ENCODE measurements around the gene XYLT1. TPM values are rescaled to one million over a fixed set of nuclear protein-coding genes. Genes with fewer than 3 reads are reported as not detected.

XYLT1 gene
- total and polyA plus RNA-seq, 10 of the 15 experiments (the other 5 are each of a cell fraction or from before 2014, with no cell fraction given) = 0.88 to 14.8 (median 5.8) TPM

DNA sequence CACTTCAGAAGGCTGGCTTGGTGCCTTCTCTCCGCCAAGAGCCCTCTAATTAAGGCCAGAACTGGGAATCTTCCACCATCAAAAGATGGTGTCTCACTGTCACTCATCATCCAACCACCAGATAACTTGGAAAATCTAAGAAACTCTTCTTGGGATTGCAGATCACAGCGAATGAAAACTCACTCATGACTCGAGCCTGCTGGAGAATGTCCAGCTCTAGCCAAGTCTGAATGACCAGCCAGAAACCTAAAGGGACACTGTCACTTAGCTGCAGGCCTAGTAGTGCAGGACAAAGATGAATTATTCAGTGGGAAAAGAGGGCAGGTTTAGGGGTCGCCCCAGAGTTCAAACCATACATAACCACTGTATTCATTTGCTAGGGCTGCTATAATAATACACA lies 107.8 kb downstream of the XYLT1 start:
- no peaks in the 10 kb centered on the region for H3K36me3 ChIP-seq (ENCODE audit: control insufficient read depth in 2 of 2, insufficient read depth in 2 of 2, low read length in 1 of 2)
- 28% methylated on average over 4 of the region's 4 CpGs for WGBS (ENCODE audit: insufficient coverage, insufficient replicate concordance, low lambda C conversion rate, missing lambda C conversion rate)
- no peak overlapping the region for H3K4me3 ChIP-seq
- intact Hi-C loops (cut with micrococcal nuclease; ENCODE audit: unreplicated experiment) (no loop called here), in situ Hi-C loops (cut with MboI) (no loop called here)
- RAD21 ChIA-PET (ENCODE audit: unreplicated experiment) = no interaction called here
- no peaks in the 10 kb centered on the region for H3K9me3 ChIP-seq (replicated peaks; ENCODE audit: control insufficient read depth, insufficient read depth, low read length)
- H4K20me1 ChIP-seq (ENCODE audit: control insufficient read depth, insufficient read depth) = no peaks in the 10 kb centered on the region
- DNase-seq (ENCODE audit: low read depth, low spot score) (no peak), ATAC-seq (no peak), FAIRE-seq (no peak)
- no peak overlapping the region for H3K4me2 ChIP-seq (ENCODE audit: control insufficient read depth, insufficient read depth)
- H3K27ac ChIP-seq (ENCODE audit: control insufficient read depth, insufficient read depth) = no peak overlapping the region
- no TSS peak for BruUV-seq (replicated peaks)
- H3K79me2 ChIP-seq (ENCODE audit: control insufficient read depth, insufficient read depth, low read length) = no peaks in the 10 kb centered on the region
- H3K27me3 ChIP-seq (replicated peaks in 1 of 2; ENCODE audit: control insufficient read depth in 2 of 2, insufficient read depth in 2 of 2, low read length in 1 of 2) = no peaks in the 10 kb centered on the region
- CTCF ChIA-PET = no interaction called here
- no peak overlapping the region for H3K9ac ChIP-seq (ENCODE audit: control insufficient read depth, insufficient read depth, low read length)
- no peak overlapping the region for H2AFZ ChIP-seq (ENCODE audit: control insufficient read depth, low read depth, low read length)
- H3K4me1 ChIP-seq (ENCODE audit: control insufficient read depth, insufficient read depth, low read length) = peaks cover 31% of the 10 kb centered on the region
- SMC1A ChIA-PET (ENCODE audit: uncharacterized antibody, unreplicated experiment) = interaction anchor here (1.1 to 22.0 kb wide), 4 partner anchors 11 to 84 kb away, joined by 3 to 303 read pairs (median 12); no protein-coding TSS in a partner anchor
- POLR2A ChIA-PET = no interaction called here
- TF ChIP-seq STAT3 (IDR thresholded peaks at IDR 0.05; ENCODE audit: low read depth, low read length) (no peak), RELA (IDR thresholded peaks at IDR 0.05; ENCODE audit: borderline replicate concordance, partially characterized antibody) (no peak), MEF2A (IDR thresholded peaks at IDR 0.05; ENCODE audit: insufficient read depth, low read depth, low read length) (no peak), SIN3A (IDR thresholded peaks at IDR 0.05; ENCODE audit: low read depth, low read length) (no peak), SIX5 (IDR thresholded peaks at IDR 0.05; ENCODE audit: low read depth, low read length, severe bottlenecking) (no peak)
- TF ChIP-seq, protein P1, sequence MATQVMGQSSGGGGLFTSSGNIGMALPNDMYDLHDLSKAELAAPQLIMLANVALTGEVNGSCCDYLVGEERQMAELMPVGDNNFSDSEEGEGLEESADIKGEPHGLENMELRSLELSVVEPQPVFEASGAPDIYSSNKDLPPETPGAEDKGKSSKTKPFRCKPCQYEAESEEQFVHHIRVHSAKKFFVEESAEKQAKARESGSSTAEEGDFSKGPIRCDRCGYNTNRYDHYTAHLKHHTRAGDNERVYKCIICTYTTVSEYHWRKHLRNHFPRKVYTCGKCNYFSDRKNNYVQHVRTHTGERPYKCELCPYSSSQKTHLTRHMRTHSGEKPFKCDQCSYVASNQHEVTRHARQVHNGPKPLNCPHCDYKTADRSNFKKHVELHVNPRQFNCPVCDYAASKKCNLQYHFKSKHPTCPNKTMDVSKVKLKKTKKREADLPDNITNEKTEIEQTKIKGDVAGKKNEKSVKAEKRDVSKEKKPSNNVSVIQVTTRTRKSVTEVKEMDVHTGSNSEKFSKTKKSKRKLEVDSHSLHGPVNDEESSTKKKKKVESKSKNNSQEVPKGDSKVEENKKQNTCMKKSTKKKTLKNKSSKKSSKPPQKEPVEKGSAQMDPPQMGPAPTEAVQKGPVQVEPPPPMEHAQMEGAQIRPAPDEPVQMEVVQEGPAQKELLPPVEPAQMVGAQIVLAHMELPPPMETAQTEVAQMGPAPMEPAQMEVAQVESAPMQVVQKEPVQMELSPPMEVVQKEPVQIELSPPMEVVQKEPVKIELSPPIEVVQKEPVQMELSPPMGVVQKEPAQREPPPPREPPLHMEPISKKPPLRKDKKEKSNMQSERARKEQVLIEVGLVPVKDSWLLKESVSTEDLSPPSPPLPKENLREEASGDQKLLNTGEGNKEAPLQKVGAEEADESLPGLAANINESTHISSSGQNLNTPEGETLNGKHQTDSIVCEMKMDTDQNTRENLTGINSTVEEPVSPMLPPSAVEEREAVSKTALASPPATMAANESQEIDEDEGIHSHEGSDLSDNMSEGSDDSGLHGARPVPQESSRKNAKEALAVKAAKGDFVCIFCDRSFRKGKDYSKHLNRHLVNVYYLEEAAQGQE (IDR thresholded peaks at IDR 0.05; ENCODE audit: low read depth, low read length) = no peak
- TF ChIP-seq, protein P2, sequence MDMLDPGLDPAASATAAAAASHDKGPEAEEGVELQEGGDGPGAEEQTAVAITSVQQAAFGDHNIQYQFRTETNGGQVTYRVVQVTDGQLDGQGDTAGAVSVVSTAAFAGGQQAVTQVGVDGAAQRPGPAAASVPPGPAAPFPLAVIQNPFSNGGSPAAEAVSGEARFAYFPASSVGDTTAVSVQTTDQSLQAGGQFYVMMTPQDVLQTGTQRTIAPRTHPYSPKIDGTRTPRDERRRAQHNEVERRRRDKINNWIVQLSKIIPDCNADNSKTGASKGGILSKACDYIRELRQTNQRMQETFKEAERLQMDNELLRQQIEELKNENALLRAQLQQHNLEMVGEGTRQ (IDR thresholded peaks at IDR 0.05; ENCODE audit: borderline replicate concordance, low read depth, low read length) = no peak
- TF ChIP-seq, protein P3, sequence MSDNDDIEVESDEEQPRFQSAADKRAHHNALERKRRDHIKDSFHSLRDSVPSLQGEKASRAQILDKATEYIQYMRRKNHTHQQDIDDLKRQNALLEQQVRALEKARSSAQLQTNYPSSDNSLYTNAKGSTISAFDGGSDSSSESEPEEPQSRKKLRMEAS (IDR thresholded peaks at IDR 0.05; ENCODE audit: low read depth, low read length) = no peak
- TF ChIP-seq, protein P4, sequence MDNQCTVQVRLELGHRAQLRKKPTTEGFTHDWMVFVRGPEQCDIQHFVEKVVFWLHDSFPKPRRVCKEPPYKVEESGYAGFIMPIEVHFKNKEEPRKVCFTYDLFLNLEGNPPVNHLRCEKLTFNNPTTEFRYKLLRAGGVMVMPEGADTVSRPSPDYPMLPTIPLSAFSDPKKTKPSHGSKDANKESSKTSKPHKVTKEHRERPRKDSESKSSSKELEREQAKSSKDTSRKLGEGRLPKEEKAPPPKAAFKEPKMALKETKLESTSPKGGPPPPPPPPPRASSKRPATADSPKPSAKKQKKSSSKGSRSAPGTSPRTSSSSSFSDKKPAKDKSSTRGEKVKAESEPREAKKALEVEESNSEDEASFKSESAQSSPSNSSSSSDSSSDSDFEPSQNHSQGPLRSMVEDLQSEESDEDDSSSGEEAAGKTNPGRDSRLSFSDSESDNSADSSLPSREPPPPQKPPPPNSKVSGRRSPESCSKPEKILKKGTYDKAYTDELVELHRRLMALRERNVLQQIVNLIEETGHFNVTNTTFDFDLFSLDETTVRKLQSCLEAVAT (IDR thresholded peaks at IDR 0.05) = no peak

All from GM12878 (cell line).